K562 (cell line): ENCODE data around the gene ZCCHC14. TPM values are rescaled to one million over a fixed set of nuclear protein-coding genes. Genes with fewer than 3 reads are reported as not detected.

Experiments
- CBX5 ChIP-seq: IDR thresholded peaks from 2 replicates; pipeline ENCODE4 v1.6.1; 2014; ENCODE audit warnings: low read depth, borderline replicate concordance
- DPF2 ChIP-seq: fragments of 450-650 bp; IDR thresholded peaks from 2 replicates; pipeline ENCODE4 v1.6.1; 2016
- EGR1 ChIP-seq: fragments of 450-650 bp; conservative IDR thresholded peaks from 2 replicates; pipeline ENCODE4 v1.6.1; 2017; ENCODE audit warnings: mild to moderate bottlenecking
- ELF1 ChIP-seq: fragments of 200-800 bp; sonication (Bioruptor generic); IDR thresholded peaks from 2 replicates; pipeline ENCODE4 v1.6.1; 2016; ENCODE audit warnings: missing genetic modification characterization, missing compliant biosample characterization
- FIP1L1 ChIP-seq: fragments of 200-400 bp; formaldehyde crosslinking; IDR thresholded peaks from 2 replicates; pipeline ENCODE4 v1.6.1; 2018; ENCODE audit warnings: mild to moderate bottlenecking, low read depth, low read length; ENCODE audit not compliant: poor library complexity, severe bottlenecking
- HMG20B ChIP-seq: fragments of 250-450 bp; sonication (Bioruptor Pico); IDR thresholded peaks from 2 replicates; pipeline ENCODE4 v1.5.0; 2021; ENCODE audit warnings: mild to moderate bottlenecking
- KLF10 ChIP-seq: fragments of 250-450 bp; sonication (Bioruptor Pico); IDR thresholded peaks from 2 replicates; pipeline ENCODE4 v1.6.1; 2021; ENCODE audit warnings: matching md5 sums
- MECOM ChIP-seq: fragments of 250-450 bp; sonication (Bioruptor Pico); IDR thresholded peaks from 2 replicates; pipeline ENCODE4 v1.8.0; 2022; ENCODE audit warnings: inconsistent platforms
- MTA1 ChIP-seq: fragments of 450-650 bp; IDR thresholded peaks from 2 replicates; pipeline ENCODE4 v1.6.1; 2017; ENCODE audit warnings: borderline replicate concordance
- NR1H2 ChIP-seq: sonication (generic); formaldehyde crosslinking; IDR thresholded peaks from 2 replicates; pipeline ENCODE4 v1.4.0; 2020; ENCODE audit warnings: mild to moderate bottlenecking, missing genetic modification reagents
- NR2C1 ChIP-seq, 2 experiments: fragments of 450-650 bp; IDR thresholded peaks; 2 replicates each; pipeline ENCODE4 v1.6.1; 2017; ENCODE audit warnings: mild to moderate bottlenecking in 2 of 2, antibody characterized with exemption in 1 of 2, inconsistent platforms in 1 of 2, missing compliant biosample characterization in 1 of 2, missing genetic modification characterization in 1 of 2
- PHB ChIP-seq: fragments of 250-450 bp; sonication (Bioruptor Pico); IDR thresholded peaks from 2 replicates; pipeline ENCODE4 v1.5.0; 2021
- PURB ChIP-seq: sonication (generic); formaldehyde crosslinking; IDR thresholded peaks from 2 replicates; pipeline ENCODE4 v1.9.0; 2021; ENCODE audit warnings: low read depth, mild to moderate bottlenecking, missing genetic modification reagents
- SRSF9 ChIP-seq: fragments of 200-400 bp; formaldehyde crosslinking; IDR thresholded peaks from 2 replicates; pipeline ENCODE4 v1.6.1; 2017; ENCODE audit warnings: low read depth, low read length, borderline replicate concordance
- STAT5A ChIP-seq: IDR thresholded peaks from 2 replicates; pipeline ENCODE4 v1.6.1; 2012; ENCODE audit warnings: low read length, inconsistent platforms, borderline replicate concordance
- polyA plus RNA-seq, 8 experiments: library from polyadenylated mRNA; depleted of rRNA in 4 of 8; stranded (reverse) in 5 of 8; unstranded in 3 of 8; fragments of >200 nt; fragmentation: Nextera tagmentation in 2 of 8; fragmentation: Illumina TruSeq in 1 of 8; extraction: Ambion mirVana in 2 of 8; extraction: Trizol in 1 of 8; gene quantifications; 2 replicates each; pipeline versions ENCODE4 v1.2.1 to v1.2.3, GENCODE V29; 2011 to 2014; ENCODE audit warnings: inconsistent platforms in 1 of 8, missing spikeins in 1 of 8
- total RNA-seq, 7 experiments: library from RNA; depleted of rRNA in 6 of 7; stranded (reverse); fragments of >200 nt in 6 of 7; fragmentation: Illumina TruSeq in 2 of 7; extraction: Trizol in 2 of 7; gene quantifications; 2 replicates each; pipeline versions ENCODE4 v1.2.1 to v1.2.3, GENCODE V29; 2011 to 2021; ENCODE audit warnings: low replicate concordance in 1 of 7
- TF ChIP-seq, protein P1 (sequence below): fragments of 250-450 bp; sonication (Bioruptor Pico); IDR thresholded peaks from 2 replicates; pipeline ENCODE4 v1.4.0; 2020; ENCODE audit warnings: mild to moderate bottlenecking, moderate library complexity
- TF ChIP-seq, protein P2 (sequence below): fragments of 450-650 bp; formaldehyde crosslinking; IDR thresholded peaks from 2 replicates; pipeline ENCODE4 v1.4.0; 2022; ENCODE audit warnings: missing genetic modification characterization
- TF ChIP-seq, protein P3 (sequence below): fragments of 450-650 bp; IDR thresholded peaks from 2 replicates; pipeline ENCODE4 v1.6.1; 2016
- TF ChIP-seq, protein P4 (sequence below): sonication (generic); formaldehyde crosslinking; IDR thresholded peaks from 2 replicates; pipeline ENCODE4 v1.4.0; 2020; ENCODE audit warnings: mild to moderate bottlenecking, missing genetic modification reagents
- TF ChIP-seq, protein P5 (sequence below), 2 experiments: fragments of 450-650 bp in 1 of 2; IDR thresholded peaks; 2 replicates each; pipeline ENCODE4 v1.6.1; 2011 to 2017; ENCODE audit warnings: low read depth in 2 of 2, antibody characterized with exemption in 1 of 2, borderline replicate concordance in 1 of 2, low read length in 1 of 2, mild to moderate bottlenecking in 1 of 2, mixed read lengths in 1 of 2; ENCODE audit not compliant: control insufficient read depth in 1 of 2

ZCCHC14 gene
- total and polyA plus RNA-seq, 9 of the 15 experiments (the other 6 are each of a cell fraction or from before 2014, with no cell fraction given): 1.5 to 12.4 (median 2.9) TPM

DNA sequence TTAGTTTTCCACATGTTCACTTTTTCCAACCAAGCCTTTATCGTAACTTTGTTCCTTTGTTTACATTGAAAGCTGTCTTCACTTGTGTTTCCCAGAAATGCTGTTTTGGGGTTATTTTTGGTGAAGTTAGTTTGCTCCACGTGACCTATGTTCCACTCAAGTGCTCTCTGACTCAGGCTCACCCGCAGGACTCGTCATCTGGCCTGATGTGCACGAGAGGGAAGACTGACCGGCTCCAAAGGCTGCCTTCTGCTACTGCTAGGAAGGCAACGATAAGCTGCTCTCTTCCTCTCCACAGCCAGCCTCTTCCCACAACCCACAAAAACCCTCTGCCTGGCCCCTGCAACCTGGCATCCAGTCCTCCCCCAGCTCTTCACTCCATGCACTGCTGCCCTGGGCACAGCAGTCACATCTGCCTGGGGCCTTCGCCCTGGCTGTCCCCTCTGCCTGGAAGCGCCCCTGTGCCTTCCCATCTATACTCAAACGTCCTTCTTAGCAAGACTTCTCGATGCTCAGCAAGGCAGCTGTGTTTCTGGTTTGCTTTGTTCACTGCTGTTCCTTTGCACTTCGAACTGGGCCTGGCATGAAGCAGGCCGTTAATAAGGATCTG, 28.0 kb downstream of the ZCCHC14 start (continued):
- no peak for TF ChIP-seq KLF10 (CRISPR knock-in tag)
- TF ChIP-seq, protein P1, sequence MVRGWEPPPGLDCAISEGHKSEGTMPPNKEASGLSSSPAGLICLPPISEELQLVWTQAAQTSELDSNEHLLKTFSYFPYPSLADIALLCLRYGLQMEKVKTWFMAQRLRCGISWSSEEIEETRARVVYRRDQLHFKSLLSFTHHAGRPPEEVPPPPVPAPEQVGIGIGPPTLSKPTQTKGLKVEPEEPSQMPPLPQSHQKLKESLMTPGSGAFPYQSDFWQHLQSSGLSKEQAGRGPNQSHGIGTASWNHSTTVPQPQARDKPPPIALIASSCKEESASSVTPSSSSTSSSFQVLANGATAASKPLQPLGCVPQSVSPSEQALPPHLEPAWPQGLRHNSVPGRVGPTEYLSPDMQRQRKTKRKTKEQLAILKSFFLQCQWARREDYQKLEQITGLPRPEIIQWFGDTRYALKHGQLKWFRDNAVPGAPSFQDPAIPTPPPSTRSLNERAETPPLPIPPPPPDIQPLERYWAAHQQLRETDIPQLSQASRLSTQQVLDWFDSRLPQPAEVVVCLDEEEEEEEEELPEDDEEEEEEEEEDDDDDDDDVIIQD: no peak
- TF ChIP-seq, protein P2, sequence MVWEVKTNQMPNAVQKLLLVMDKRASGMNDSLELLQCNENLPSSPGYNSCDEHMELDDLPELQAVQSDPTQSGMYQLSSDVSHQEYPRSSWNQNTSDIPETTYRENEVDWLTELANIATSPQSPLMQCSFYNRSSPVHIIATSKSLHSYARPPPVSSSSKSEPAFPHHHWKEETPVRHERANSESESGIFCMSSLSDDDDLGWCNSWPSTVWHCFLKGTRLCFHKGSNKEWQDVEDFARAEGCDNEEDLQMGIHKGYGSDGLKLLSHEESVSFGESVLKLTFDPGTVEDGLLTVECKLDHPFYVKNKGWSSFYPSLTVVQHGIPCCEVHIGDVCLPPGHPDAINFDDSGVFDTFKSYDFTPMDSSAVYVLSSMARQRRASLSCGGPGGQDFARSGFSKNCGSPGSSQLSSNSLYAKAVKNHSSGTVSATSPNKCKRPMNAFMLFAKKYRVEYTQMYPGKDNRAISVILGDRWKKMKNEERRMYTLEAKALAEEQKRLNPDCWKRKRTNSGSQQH: no peak
- TF ChIP-seq, protein P3, sequence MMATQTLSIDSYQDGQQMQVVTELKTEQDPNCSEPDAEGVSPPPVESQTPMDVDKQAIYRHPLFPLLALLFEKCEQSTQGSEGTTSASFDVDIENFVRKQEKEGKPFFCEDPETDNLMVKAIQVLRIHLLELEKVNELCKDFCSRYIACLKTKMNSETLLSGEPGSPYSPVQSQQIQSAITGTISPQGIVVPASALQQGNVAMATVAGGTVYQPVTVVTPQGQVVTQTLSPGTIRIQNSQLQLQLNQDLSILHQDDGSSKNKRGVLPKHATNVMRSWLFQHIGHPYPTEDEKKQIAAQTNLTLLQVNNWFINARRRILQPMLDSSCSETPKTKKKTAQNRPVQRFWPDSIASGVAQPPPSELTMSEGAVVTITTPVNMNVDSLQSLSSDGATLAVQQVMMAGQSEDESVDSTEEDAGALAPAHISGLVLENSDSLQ: no peak
- TF ChIP-seq FIP1L1: no peak
- TF ChIP-seq CBX5: no peak
- no peak for TF ChIP-seq NR1H2 (CRISPR knock-in tag)
- 0 out of 2 replicates have a peak, but pooled peaks have one; percentile 46 for TF ChIP-seq DPF2
- TF ChIP-seq ELF1: no peak; the same call in 1 of the 2 replicates
- no peak for TF ChIP-seq NR2C1 (IDR thresholded peaks at IDR 0.05)
- no peak for TF ChIP-seq NR2C1 (tag; IDR thresholded peaks at IDR 0.05)
- no peak for TF ChIP-seq HMG20B
- no peak for TF ChIP-seq STAT5A
- no peak for TF ChIP-seq SRSF9
- 0 out of 2 replicates have a peak, but pooled peaks have one; percentile 20 for TF ChIP-seq MTA1
- no peak for TF ChIP-seq EGR1
- TF ChIP-seq, protein P4, sequence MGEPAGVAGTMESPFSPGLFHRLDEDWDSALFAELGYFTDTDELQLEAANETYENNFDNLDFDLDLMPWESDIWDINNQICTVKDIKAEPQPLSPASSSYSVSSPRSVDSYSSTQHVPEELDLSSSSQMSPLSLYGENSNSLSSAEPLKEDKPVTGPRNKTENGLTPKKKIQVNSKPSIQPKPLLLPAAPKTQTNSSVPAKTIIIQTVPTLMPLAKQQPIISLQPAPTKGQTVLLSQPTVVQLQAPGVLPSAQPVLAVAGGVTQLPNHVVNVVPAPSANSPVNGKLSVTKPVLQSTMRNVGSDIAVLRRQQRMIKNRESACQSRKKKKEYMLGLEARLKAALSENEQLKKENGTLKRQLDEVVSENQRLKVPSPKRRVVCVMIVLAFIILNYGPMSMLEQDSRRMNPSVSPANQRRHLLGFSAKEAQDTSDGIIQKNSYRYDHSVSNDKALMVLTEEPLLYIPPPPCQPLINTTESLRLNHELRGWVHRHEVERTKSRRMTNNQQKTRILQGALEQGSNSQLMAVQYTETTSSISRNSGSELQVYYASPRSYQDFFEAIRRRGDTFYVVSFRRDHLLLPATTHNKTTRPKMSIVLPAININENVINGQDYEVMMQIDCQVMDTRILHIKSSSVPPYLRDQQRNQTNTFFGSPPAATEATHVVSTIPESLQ (CRISPR knock-in tag): no peak
- no peak for TF ChIP-seq PHB (CRISPR knock-in tag)
- TF ChIP-seq, protein P5, sequence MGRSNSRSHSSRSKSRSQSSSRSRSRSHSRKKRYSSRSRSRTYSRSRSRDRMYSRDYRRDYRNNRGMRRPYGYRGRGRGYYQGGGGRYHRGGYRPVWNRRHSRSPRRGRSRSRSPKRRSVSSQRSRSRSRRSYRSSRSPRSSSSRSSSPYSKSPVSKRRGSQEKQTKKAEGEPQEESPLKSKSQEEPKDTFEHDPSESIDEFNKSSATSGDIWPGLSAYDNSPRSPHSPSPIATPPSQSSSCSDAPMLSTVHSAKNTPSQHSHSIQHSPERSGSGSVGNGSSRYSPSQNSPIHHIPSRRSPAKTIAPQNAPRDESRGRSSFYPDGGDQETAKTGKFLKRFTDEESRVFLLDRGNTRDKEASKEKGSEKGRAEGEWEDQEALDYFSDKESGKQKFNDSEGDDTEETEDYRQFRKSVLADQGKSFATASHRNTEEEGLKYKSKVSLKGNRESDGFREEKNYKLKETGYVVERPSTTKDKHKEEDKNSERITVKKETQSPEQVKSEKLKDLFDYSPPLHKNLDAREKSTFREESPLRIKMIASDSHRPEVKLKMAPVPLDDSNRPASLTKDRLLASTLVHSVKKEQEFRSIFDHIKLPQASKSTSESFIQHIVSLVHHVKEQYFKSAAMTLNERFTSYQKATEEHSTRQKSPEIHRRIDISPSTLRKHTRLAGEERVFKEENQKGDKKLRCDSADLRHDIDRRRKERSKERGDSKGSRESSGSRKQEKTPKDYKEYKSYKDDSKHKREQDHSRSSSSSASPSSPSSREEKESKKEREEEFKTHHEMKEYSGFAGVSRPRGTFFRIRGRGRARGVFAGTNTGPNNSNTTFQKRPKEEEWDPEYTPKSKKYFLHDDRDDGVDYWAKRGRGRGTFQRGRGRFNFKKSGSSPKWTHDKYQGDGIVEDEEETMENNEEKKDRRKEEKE (IDR thresholded peaks at IDR 0.05; ENCODE audit: borderline replicate concordance in 1 of 2, control insufficient read depth in 1 of 2, low read depth in 2 of 2, low read length in 1 of 2): no peak
- no peak for TF ChIP-seq MECOM
- TF ChIP-seq PURB (CRISPR knock-in tag): no peak
